SK-MEL-5 (cell line): ENCODE measurements around the gene NUP133. TPM values are rescaled to one million over a fixed set of nuclear protein-coding genes. Genes with fewer than 3 reads are reported as not detected.
A peak's percentile ranks its signal among the peaks of the same experiment; 100 is the strongest.

Experiments
- DNase-seq: peaks from one replicate; pipeline ENCODE4 v3.0.0-alpha.2; 2016; ENCODE audit warnings: low read depth, low spot score
- in situ Hi-C: cut with HindIII; loops from 2 replicates; pipeline ENCODE4 v1.10.0; 2016; ENCODE audit warnings: low sequenced_read_pairs, high pct_unique_total_duplicates, low pct_unique_long_range_greater_than_20kb
- total RNA-seq: library from RNA; depleted of rRNA; stranded (reverse); fragments of >200 nt; shearing (Covaris generic); gene quantifications from 2 replicates; pipeline ENCODE4 v1.2.3, GENCODE V29; 2014

NUP133 gene
- total RNA-seq, 1 experiment from 2014 or later = 44.5 TPM

DNA sequence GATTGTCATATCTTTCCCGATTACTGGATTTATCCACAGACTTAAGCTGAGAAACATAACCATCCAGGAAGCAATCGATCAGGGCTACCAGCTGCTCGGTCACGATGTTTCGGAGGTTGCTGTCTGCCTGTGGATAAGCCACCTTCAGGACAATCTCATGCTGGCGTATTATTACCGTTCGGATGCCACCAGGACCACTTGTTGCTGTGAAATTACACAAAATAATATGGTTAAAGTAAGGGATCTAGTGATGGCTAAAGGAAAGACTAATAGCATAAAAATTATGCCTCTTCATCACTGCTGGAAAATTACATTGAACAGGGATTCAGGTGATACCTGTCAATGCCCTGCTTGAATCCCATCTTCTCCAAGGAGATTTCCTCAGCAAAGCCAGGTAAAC lies 43.5 kb downstream of the NUP133 start:
- DNase-seq = no peak
- in situ Hi-C loops = no loop called here

DNA sequence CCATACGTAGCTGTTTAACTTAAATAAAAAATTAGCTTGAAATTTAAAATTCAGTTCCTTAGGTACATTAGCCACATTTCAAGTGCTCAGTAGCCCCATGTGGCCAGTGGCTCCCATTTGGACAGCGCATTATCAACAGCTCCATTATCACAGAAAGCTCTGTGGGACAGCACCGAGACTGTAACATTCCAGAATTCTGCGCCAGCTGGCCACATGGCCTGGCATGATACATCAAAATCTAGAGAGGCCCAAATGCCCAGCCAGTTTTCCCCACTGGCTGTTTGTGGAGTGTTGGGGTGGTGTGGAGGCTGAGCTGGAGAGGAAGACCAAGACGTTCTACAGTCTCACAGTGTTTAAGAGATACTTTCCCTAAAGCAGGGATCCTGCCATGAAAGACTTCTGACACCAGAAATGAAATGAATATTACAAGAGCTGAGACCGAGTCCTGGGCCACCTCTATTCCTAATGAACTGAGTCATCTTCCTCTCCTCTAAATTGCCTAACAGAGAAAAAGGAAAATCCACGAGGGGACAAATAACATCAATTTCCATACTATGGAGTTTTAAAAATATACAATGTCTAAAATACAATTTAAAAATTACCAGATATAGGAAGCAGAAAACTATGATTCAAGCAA lies 47.0 kb downstream of the NUP133 start:
- DNase-seq = no peak
- in situ Hi-C loops = no loop called here

DNA sequence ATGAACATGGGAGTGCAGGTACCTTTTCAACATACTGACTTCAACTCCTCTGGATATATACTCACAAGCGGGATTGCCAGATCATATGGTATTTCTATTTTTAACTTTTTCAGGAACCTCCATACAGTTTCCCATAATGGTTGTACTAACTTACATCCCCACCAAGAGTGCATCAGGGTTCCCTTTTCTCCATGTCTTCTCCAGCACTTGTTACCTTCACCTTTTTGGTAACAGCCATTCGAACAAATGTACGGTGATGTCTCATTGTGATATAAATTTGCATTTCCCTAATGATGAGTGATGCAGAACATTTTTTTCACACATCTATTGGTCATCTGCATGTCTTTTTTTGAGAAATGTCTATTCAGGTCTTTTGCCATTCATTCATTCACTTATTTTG lies 48.3 kb downstream of the NUP133 start:
- in situ Hi-C loops = no loop called here
- DNase-seq = no peak

DNA sequence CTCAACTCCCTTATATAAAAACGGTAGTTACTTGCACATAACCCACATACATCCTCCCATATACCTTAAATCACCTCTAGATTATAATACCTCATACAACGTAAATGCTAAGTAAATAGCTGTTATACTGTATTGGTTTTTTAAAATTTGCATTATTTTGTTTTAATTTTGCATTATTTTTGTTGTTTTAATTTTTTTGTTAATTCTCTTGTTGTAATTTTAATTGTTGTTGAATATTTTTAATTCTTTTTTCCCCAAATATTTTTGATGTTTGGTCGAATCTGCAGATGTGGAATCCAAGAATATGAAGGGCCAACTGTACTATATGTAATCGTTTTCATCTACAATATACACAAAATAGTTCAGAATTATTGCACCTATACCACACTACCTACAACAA lies 50.7 kb downstream of the NUP133 start:
- DNase-seq = no peak
- in situ Hi-C loops = no loop called here

DNA sequence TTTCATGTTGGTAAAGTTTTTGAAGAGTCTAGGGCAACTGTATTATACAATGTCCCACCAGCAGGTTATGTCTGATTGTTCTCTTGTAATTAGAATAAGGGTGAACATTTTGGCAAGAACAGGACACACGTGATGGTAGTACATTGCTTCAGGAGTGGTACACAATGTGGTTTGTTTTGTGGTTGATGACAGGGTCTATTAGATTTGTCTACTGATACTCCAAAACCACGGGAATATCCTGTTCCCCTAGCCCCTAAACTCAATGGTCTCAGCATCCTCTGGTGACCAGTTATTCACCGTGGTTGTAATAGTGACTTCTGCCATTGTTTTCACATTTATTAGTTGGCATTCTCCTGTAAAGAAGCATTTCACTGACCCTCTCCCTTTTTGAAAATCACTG lies 52.1 kb downstream of the NUP133 start:
- DNase-seq = no peak
- in situ Hi-C loops = no loop called here

DNA sequence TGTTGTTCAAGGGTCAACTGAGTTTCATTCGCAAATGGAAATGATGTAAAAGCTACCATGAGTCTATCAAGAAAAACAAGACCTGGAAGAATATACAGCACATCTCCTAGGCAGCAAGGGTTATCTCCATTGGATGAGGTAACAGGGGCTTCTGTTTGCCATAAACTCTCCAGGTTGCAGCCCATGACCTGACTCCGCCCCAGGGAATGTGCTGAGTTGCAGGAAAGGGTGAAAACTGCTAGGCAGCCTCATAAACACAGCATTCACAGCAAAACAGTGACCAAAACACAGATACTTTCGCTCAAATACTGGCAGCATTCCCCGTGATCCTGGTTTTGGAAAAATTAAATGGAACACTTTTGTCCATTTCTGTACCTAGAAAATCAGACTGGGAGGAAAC lies 54.1 kb downstream of the NUP133 start:
- in situ Hi-C loops = no loop called here
- no peak for DNase-seq

DNA sequence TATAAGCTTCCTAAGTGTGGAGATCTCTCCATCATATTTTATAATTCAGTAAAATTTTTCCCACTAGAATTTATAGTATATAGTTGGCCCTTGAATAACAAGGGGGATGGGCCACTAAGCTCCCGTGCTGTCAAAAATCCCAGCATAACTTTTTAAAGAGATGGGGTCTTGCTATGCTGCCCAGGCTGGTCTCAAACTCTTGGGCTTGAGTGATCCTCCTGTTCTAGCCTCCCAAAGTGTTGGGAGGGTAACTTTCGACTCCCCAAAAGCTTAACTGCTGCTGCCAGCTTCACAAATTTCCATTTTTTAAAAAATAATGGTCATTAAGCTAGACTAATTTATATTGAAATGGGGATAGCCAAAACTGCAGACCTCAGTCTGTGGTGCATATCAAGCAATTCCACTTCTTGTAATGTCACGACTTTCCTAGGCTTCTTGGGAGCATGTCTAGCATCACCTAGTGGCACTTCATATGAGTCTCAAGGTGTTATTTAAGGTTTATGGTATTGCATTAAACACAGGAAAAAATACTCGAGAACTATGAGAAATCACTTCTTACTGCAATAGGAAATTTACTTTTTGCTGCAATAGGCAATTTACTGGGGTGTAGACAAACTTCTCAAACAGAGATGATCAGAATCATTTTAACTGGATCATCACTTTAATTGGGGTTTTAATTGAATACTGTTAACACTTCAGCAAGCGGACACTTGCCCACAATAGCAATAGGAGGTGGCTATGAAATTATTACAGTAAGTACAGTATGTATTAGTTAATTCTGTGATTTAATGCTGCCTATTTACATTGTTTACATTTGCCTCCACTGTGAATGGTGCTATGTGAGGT lies 55.0 kb downstream of the NUP133 start:
- DNase-seq = peak; percentile 58
- in situ Hi-C loops = no loop called here

DNA sequence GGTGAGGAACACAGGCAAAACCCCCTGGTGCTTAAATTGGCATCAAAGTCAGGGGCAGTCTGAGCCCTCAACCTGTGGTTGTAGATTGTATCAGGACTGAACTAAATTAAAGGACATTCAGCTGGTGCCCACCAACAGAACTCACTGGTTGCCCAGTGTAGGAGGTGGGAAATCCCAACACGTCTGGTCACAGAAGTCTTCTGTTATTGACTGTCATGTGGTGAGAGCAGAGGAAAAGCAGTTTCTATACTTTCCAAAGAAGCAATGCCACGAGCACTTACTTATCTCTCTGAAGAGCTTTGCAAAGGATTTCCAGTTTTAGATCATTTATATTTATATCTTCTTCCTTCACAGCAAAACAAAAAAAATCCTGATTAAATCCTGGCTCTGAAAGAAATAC lies 59.3 kb downstream of the NUP133 start:
- in situ Hi-C loops = no loop called here
- peak; percentile 56 for DNase-seq

DNA sequence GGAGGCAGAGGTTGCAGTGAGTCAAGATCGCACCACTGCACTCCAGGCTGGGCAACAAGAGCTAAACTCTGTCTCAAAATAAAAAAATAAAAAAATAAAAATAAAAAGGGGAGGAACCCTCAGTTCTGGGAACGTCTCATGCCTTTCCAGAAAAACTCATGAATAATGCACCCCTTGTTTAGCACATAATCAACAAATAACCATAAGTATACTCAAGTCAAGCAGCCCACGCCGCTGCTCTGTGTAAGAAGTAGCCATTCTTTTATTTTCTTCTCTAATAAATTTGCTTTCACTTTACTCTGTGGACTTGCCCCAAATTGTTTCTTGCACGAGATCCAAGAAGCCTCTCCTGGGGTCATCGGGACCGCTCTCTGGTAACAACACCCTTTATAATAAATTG lies 59.8 kb downstream of the NUP133 start:
- DNase-seq = peak; percentile 64
- in situ Hi-C loops = no loop called here

DNA sequence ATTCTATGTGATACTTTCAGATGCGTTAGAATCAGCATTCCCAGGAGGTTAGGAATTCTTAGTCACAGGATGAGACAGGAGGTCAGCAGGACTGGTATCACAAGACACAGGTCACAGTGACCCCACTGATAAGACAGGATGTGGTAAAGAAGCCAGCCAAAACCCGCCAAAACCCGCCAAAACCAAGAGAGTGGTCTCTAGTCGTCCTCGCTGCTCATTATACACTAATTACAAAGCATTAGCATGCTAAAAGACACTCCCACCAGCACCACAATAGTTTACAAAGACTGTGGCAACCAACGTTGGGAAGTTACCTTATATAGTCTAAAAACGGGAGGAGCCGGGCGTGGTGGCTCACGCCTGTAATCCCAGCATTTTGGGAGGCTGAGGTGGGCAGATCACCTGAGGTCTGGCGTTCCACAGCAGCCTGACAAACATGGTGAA lies 60.3 kb downstream of the NUP133 start:
- in situ Hi-C loops = no loop called here
- DNase-seq = peak; percentile 73

DNA sequence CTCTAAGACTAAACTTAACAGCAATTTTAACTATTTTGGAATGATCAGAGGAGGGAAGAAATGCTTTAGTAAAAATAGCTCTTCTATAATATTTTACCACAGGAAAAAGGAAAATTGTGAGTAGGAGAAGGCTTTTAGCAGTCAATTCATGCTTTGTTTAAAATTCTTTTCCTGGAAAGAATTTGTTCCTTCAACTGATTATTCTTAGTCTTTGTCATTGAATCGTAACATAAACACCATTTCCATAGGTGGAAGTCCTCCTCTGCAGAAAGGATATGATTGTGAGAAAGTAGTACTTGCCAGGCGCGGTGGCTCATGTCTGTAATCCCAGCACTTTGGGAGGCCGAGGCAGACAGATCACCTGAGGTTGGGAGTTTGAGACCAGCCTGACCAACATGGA lies 62.3 kb downstream of the NUP133 start:
- in situ Hi-C loops = no loop called here
- DNase-seq = no peak

DNA sequence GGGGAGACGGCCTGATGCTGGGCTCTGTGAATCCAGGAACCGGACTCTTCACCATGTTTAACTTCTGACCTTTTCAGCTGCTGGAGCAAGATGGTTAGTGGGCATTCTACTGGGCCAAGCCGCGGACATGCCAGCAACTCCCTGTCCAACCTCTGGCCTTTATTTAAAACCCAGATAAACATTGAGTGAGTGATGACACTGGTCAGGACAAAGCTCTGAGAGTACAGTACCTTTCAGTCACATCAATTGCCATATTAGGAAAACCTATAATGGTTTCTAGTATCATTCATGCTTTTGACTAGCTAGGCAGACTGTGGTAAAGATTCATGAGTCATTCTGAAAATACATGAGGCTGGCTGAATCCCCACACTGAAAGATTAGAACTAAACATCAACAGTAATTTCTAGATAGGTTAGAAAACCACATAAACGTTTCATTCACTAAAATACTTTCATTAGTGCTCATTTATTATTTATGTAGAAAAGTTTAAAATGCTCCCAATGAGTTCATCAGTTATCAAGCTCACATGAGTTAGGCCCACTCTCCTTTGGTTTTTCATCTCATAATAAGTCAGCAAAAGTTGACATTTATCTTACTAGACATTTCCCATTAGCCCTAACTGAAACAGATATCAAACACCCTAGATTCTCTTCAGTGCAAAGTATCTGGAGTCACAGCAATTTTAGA lies 67.1 kb downstream of the NUP133 start:
- DNase-seq = peak; percentile 22
- in situ Hi-C loops = no loop called here

DNA sequence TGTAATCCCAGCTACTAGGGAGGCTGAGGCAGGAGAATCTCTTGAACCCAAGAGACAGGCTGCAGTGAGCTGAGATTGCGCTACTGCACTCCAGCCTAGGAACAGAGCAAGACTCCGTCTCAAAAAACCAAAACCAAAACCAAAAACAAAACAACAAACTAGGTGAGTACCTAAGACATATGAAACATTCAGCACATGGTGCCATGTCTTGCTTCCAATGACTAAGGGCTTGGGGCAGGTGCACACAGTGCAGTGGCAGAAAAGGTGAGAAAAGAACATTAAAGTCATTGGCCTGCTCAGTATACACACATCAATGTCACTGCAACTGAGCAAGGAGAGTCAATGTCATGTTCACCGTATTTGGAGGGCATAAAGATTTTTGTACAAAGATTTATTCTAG lies 70.1 kb downstream of the NUP133 start:
- in situ Hi-C loops = no loop called here
- DNase-seq = no peak

DNA sequence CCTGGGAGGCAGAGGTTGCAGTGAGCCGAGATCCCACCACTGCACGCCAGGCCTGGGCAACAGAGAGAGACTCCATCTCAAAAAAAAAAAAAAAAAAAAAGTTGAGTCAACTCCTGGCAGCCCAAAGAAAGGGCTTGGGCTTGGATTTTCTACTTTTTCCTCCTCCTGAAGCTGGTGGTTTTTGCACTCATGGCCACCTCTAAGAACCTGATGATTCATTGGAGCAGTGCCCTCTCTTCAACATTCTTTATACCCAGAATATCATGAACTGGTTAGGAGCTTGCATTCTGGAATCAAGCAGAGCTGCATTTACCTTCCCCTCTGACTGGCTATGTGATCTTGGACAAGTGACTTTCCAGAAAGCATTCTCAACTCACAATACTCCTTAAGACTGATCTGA lies 70.7 kb downstream of the NUP133 start:
- no peak for DNase-seq
- in situ Hi-C loops = no loop called here

DNA sequence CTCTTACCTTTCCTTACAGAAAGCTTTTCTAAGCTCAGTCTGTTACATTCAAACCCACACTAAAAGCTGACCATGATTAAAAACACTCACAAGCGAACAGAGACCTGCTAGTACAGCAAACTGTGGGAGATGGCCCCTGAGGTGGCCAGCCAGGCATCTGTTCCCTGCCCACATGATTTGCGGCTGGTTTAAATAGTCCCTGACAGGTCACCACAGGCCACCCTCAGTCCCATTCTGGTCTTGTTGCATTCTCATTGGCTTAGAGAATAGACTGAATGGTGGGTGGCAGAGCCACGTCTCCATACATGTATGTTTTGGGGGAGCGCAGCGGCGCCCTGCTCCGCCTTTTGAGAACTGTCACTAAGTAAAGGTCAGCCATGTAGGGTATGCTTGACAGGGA lies 71.9 kb downstream of the NUP133 start:
- in situ Hi-C loops = no loop called here
- no peak for DNase-seq

DNA sequence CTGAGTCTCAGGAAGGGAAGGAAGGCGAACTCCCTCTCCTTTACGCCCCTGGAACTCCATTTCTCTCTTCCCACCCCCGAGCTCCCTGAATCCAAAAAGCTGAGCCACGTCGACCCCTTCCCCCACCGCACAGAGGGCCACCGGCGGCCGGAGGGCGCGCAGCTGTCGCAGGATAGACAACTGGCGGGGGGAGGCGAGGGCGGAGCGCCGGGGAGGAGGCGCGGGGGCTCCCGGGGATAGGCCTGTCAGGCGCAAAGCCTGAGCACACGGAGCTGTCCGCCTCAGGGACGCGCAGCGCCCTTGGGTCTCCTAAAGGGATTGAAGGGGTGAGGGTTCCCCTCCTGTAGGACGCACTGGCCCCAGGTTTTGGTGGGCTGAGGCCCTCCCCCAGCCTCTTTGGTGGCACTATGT lies 73.5 kb downstream of the NUP133 start:
- no peak for DNase-seq
- in situ Hi-C loops = no loop called here

DNA sequence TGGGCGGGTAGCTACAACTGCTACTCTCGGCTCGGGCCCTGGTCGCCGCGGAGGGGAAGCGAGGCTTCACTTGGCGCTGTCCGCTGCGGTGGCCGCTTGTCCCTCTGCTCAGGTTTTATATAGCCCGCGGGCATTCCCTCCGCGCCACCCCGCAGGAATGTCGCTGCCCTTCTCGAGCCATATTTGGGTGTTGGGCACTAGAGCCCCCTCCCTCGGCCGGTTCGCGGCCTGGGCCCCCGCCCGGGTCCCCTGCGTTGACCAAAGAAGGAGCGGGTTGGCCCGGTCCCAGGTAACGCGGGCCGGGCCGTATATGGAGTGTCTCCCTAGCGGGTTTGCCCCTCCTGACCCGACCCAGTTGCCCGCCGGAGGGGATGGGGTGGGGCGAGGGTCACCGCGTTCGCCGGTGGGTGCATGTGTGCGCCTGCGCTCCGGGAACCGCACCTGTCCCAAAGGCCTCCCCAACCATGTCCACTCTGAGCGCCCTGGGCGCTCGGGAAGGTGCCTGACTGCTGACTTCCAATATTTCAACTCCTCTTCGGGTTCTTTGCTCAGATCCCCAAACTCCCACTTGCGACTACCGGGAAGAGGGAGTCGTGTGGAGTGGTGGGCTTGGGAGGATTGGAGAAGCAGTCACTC lies 74.0 kb downstream of the NUP133 start, which contains the start of gene ACTA1:
ACTA1 (minus strand) TSS at position 90 of the 636 bp plus-strand sequence. CDS start 979 bp downstream, outside the sequence.
- DNase-seq = no peak
- in situ Hi-C loops = no loop called here

DNA sequence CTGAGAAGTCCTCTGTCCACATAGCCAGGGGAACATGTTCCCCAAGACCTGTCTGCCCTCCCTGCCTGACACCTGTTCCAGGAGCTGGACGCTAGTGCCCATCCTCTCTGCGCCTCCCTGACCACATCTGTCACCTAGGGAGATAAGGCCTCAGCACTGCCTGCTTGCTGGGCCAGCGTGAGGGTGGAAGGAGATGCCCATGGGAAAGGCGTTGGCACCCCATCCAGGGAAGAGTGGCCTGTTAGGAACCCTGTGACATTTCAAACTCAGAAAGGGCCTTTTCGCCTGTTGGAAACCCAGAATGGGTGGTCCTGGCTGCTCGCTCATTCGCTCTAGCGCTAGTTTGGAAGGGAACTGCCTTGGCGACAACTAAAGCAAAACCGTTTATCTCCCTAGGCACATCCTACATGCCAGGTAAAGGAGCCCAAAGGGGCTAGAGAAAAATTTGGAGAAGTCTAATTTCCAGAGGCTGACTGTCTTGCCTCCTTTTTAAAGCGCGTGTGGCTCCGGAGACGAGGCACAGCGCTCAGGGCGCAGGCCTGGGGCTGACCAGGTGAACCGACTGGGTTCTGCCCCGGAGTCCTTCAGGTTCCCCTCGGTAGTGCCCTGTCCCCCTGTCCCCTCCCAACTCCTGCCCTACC lies 74.7 kb downstream of the NUP133 start:
- in situ Hi-C loops = no loop called here
- DNase-seq = no peak
